CD4-positive, CD25-positive, alpha-beta regulatory T cell (primary cell): ENCODE data around the gene JADE2. TPM values are rescaled to one million over a fixed set of nuclear protein-coding genes. Genes with fewer than 3 reads are reported as not detected.
A peak's percentile ranks its signal among the peaks of the same experiment; 100 is the strongest.
"Not testable (repeated sequence)": the region's sequence is repeated elsewhere in the genome, so short reads cannot be mapped to it uniquely, and the experiment has no call there.

Source experiments
- ATAC-seq, 2 donors: fragments of 150-1000 bp; cut with Tn5 transposase; one replicate each; pipeline ENCODE4 v1.10.0; 2021; ENCODE audit warnings: low read depth in 2 of 2, moderate number of reproducible peaks in 2 of 2, moderate library complexity in 1 of 2
- DNase-seq, 3 donors: peaks; one replicate each; pipeline versions ENCODE4 v3.0.0 to v3.0.0-alpha.2; 2012 to 2022; ENCODE audit warnings: mixed read lengths in 1 of 3
- H3K27ac ChIP-seq: one replicate; pipeline ENCODE4 v1.7.0; 2013; ENCODE audit warnings: mild to moderate bottlenecking, low read length; ENCODE audit not compliant: insufficient read depth, poor library complexity, severe bottlenecking
- H3K27me3 ChIP-seq: one replicate; pipeline ENCODE4 v1.7.0; 2013; ENCODE audit warnings: low read length; ENCODE audit not compliant: control insufficient read depth, insufficient read depth
- H3K36me3 ChIP-seq: one replicate; pipeline ENCODE4 v1.7.0; 2013; ENCODE audit warnings: mild to moderate bottlenecking, low read length, moderate library complexity; ENCODE audit not compliant: control insufficient read depth, insufficient read depth
- H3K4me1 ChIP-seq: 2 replicates; pipeline ENCODE4 v1.7.0; 2013; ENCODE audit warnings: mild to moderate bottlenecking, low read length; ENCODE audit not compliant: insufficient read depth, control insufficient read depth, poor library complexity, severe bottlenecking
- H3K4me3 ChIP-seq: one replicate; pipeline ENCODE4 v1.7.0; 2013; ENCODE audit warnings: low read depth, mild to moderate bottlenecking, low read length, moderate library complexity
- H3K9me3 ChIP-seq, 2 experiments: 1 replicate in 1 of 2; 2 replicates in 1 of 2; pipeline ENCODE4 v1.7.0; 2013; ENCODE audit warnings: low read length in 2 of 2, mild to moderate bottlenecking in 1 of 2, moderate library complexity in 1 of 2; ENCODE audit not compliant: control insufficient read depth in 2 of 2
- H3K27ac Mint-ChIP-seq, 3 donors: one replicate each; pipeline ENCODE4 v1.8.0; 2020 to 2022; ENCODE audit warnings: mild to moderate bottlenecking in 3 of 3, mixed read lengths in 3 of 3, moderate library complexity in 2 of 3
- H3K27me3 Mint-ChIP-seq: one replicate; pipeline ENCODE4 v1.8.0; 2022; ENCODE audit warnings: mild to moderate bottlenecking, mixed read lengths
- H3K36me3 Mint-ChIP-seq: one replicate; pipeline ENCODE4 v1.8.0; 2020; ENCODE audit warnings: mixed read lengths
- H3K4me1 Mint-ChIP-seq, 4 donors: one replicate each; pipeline ENCODE4 v1.8.0; 2020 to 2022; ENCODE audit warnings: mixed read lengths in 4 of 4, mild to moderate bottlenecking in 1 of 4
- H3K4me3 Mint-ChIP-seq, 4 donors: one replicate each; pipeline ENCODE4 v1.8.0; 2020 to 2022; ENCODE audit warnings: mild to moderate bottlenecking in 4 of 4, mixed read lengths in 4 of 4, moderate library complexity in 3 of 4
- H3K9me3 Mint-ChIP-seq, 7 donors: one replicate each; pipeline ENCODE4 v1.8.0; 2020 to 2022; ENCODE audit warnings: mixed read lengths in 7 of 7, mild to moderate bottlenecking in 3 of 7, moderate library complexity in 2 of 7
- polyA plus RNA-seq, 4 donors: library from polyadenylated mRNA; unstranded; fragments of 300-500 nt; fragmentation: Illumina TruSeq; gene quantifications; one replicate each; pipeline ENCODE4 v1.2.3, GENCODE V29; 2021
- total RNA-seq: library from RNA; stranded (reverse); gene quantifications from one replicate; pipeline ENCODE4 v1.2.3, GENCODE V29; 2022

Gene JADE2
- total and polyA plus RNA-seq, 5 donors from 2014 or later: 19.2 to 162 (median 25.9) TPM

- H3K27ac ChIP-seq: no peak overlapping the region
- no peaks in the 10 kb centered on the region for H3K9me3 ChIP-seq
- H3K27me3 Mint-ChIP-seq: no peaks in the 10 kb centered on the region
- no peak overlapping the region for H3K4me3 Mint-ChIP-seq
- no peak for ATAC-seq
- peaks cover 0 to 3% (median 1%) of the 10 kb centered on the region in 4 donors for H3K4me1 Mint-ChIP-seq
- no peaks in the 10 kb centered on the region for H3K9me3 Mint-ChIP-seq
- no peaks in the 10 kb centered on the region for H3K36me3 Mint-ChIP-seq
- no peaks in the 10 kb centered on the region for H3K27me3 ChIP-seq
- H3K4me1 ChIP-seq: no peaks in the 10 kb centered on the region
- no peak overlapping the region for H3K4me3 ChIP-seq
- peak in 1 of 3 donors; percentile 32 for DNase-seq
- no peaks in the 10 kb centered on the region for H3K36me3 ChIP-seq
- H3K27ac Mint-ChIP-seq: peak overlapping the region in 2 of 3 donors; percentile 42 to 67
Observed at GRCh38 chr5:134510970-134511795, 14.3 kb upstream of the JADE2 start.

- no peaks in the 10 kb centered on the region for H3K36me3 Mint-ChIP-seq
- H3K27me3 ChIP-seq: no peaks in the 10 kb centered on the region
- H3K27me3 Mint-ChIP-seq: no peaks in the 10 kb centered on the region
- H3K27ac Mint-ChIP-seq: no peak overlapping the region
- H3K9me3 ChIP-seq: no peaks in the 10 kb centered on the region
- H3K27ac ChIP-seq: no peak overlapping the region
- H3K4me1 Mint-ChIP-seq: peaks cover 0 to 3% (median 1%) of the 10 kb centered on the region in 4 donors
- no peaks in the 10 kb centered on the region for H3K9me3 Mint-ChIP-seq
- ATAC-seq (no peak), DNase-seq (no peak)
- no peak overlapping the region for H3K4me3 Mint-ChIP-seq
- no peak overlapping the region for H3K4me3 ChIP-seq
- H3K4me1 ChIP-seq: no peaks in the 10 kb centered on the region
- no peaks in the 10 kb centered on the region for H3K36me3 ChIP-seq
Observed at GRCh38 chr5:134511796-134512660, 13.4 kb upstream of the JADE2 start.

DNA sequence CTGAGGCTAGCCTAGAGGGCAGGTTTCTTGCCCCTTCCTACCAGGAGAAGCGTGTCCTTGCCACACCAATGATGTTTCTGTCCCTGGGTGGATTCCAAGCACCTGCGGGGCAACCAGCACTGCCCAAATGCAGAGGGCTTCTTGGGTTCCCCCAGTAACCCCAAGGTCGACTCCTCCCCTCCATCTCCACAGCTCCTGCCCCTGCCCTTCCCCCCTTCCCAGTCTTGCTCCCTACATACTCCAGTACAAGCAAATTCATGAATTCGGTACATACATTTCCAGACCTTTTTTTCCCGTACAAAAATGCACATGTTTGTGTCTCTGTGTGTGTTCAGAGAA, 12.8 kb upstream of the JADE2 start:
- Histone ChIP-seq H3K4me3 (no peak overlapping the region), H3K36me3 (no peaks in the 10 kb centered on the region), H3K27ac (no peak overlapping the region), H3K27me3 (no peaks in the 10 kb centered on the region), H3K9me3 (no peaks in the 10 kb centered on the region), H3K4me1 (no peaks in the 10 kb centered on the region)
- no peaks in the 10 kb centered on the region for H3K36me3 Mint-ChIP-seq
- peak overlapping the region in 1 of 3 donors; percentile 75 for H3K27ac Mint-ChIP-seq
- H3K4me1 Mint-ChIP-seq: peaks cover 0 to 3% (median 1%) of the 10 kb centered on the region in 4 donors
- no peaks in the 10 kb centered on the region for H3K9me3 Mint-ChIP-seq
- peak overlapping the region in 1 of 4 donors; percentile 61 for H3K4me3 Mint-ChIP-seq
- H3K27me3 Mint-ChIP-seq: no peaks in the 10 kb centered on the region
- no peak for DNase-seq
- no peak for ATAC-seq

DNA sequence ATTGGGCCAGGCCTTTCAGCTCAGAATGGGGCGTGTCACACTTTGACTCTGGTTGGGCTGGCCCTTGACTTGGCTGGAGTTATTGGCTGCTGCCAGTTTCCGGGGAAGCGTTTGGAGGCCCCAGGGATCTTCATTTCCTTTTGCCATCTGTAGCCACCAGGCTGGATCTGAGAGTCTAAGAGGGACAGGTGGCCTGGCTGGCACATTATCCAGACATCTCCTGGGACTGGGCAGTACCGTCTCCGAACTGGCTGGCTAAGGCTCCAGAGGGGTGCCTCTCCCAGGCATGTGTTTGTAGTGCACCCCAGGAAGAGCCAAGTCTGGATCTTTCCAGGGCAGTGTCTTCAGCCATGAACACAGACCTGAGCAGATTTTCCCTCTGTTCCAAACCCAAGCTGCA, 9.7 kb upstream of the JADE2 start:
- H3K27ac ChIP-seq: no peak overlapping the region
- no peaks in the 10 kb centered on the region for H3K27me3 Mint-ChIP-seq
- H3K36me3 ChIP-seq: no peaks in the 10 kb centered on the region
- no peaks in the 10 kb centered on the region for H3K27me3 ChIP-seq
- H3K27ac Mint-ChIP-seq: no peak overlapping the region
- H3K9me3 ChIP-seq: no peaks in the 10 kb centered on the region
- ATAC-seq (no peak), DNase-seq (no peak)
- H3K4me1 ChIP-seq: no peaks in the 10 kb centered on the region
- no peaks in the 10 kb centered on the region for H3K36me3 Mint-ChIP-seq
- H3K4me3 ChIP-seq: no peak overlapping the region
- no peak overlapping the region for H3K4me3 Mint-ChIP-seq
- H3K4me1 Mint-ChIP-seq: peaks cover 0 to 5% (median 1%) of the 10 kb centered on the region in 4 donors
- H3K9me3 Mint-ChIP-seq: no peaks in the 10 kb centered on the region

- not testable (repeated sequence) for H3K27ac Mint-ChIP-seq, H3K36me3 Mint-ChIP-seq
Observed at GRCh38 chr5:134516984-134517383, 8.5 kb upstream of the JADE2 start.

GRCh38 chr5:134517553-134517952, 7.9 kb upstream of the JADE2 start:
- no peaks in the 10 kb centered on the region for H3K27me3 ChIP-seq
- H3K36me3 Mint-ChIP-seq: no peaks in the 10 kb centered on the region

More at GRCh38 chr5:134516984-134517383, 8.5 kb upstream of the JADE2 start:
- H3K4me3 Mint-ChIP-seq, H3K36me3 ChIP-seq, H3K4me1 ChIP-seq, H3K9me3 Mint-ChIP-seq, H3K9me3 ChIP-seq, H3K27me3 ChIP-seq, DNase-seq, H3K4me1 Mint-ChIP-seq, H3K4me3 ChIP-seq, H3K27me3 Mint-ChIP-seq, ATAC-seq, H3K27ac ChIP-seq: not testable (repeated sequence)

DNA sequence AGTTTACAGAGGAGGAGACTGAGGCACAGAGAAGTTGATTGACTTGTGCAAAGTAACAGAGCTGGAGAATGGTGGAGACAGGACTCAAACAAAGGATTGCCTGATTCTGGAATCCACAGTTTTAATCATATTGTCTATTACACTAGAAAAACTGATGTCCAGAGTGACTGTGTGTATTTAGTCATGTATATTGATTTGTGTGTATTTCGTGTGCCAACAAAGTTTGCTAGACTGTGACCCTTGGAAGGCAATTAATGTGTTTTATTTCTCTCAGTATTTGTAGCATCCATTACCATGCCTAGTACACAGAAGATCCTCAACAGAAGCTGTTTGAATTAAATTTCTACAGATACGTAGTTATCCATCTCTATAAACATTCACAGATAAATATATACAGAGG, 5.5 kb upstream of the JADE2 start:
- Mint-ChIP-seq H3K4me3 (peak overlapping the region in 1 of 4 donors; percentile 48), H3K4me1 (peaks cover 10 to 15% (median 12%) of the 10 kb centered on the region in 4 donors), H3K27ac (no peak overlapping the region), H3K27me3 (peaks cover 9% of the 10 kb centered on the region), H3K36me3 (no peaks in the 10 kb centered on the region), H3K9me3 (peaks cover 0 to 1% (median 0%) of the 10 kb centered on the region in 7 donors)
- Histone ChIP-seq H3K4me1 (peaks cover 10% of the 10 kb centered on the region), H3K27ac (no peak overlapping the region), H3K4me3 (no peak overlapping the region), H3K36me3 (no peaks in the 10 kb centered on the region), H3K27me3 (no peaks in the 10 kb centered on the region), H3K9me3 (no peaks in the 10 kb centered on the region)
- no peak for DNase-seq
- ATAC-seq: no peak

More at GRCh38 chr5:134517553-134517952, 7.9 kb upstream of the JADE2 start:
- H3K27me3 Mint-ChIP-seq: no peaks in the 10 kb centered on the region
- H3K27ac Mint-ChIP-seq: peak overlapping the region in 1 of 3 donors; percentile 57
- H3K4me1 Mint-ChIP-seq: peaks cover 0 to 3% (median 0%) of the 10 kb centered on the region in 4 donors
- peaks cover 0 to 1% (median 0%) of the 10 kb centered on the region in 7 donors for H3K9me3 Mint-ChIP-seq
- Histone ChIP-seq H3K9me3 (no peaks in the 10 kb centered on the region), H3K4me3 (no peak overlapping the region), H3K4me1 (no peaks in the 10 kb centered on the region), H3K27ac (no peak overlapping the region), H3K36me3 (no peaks in the 10 kb centered on the region)
- DNase-seq (no peak), ATAC-seq (no peak)
- H3K4me3 Mint-ChIP-seq: no peak overlapping the region
